ENCODE data around the gene ATP6V0D1.

The ATP6V0D1 gene

DNA sequence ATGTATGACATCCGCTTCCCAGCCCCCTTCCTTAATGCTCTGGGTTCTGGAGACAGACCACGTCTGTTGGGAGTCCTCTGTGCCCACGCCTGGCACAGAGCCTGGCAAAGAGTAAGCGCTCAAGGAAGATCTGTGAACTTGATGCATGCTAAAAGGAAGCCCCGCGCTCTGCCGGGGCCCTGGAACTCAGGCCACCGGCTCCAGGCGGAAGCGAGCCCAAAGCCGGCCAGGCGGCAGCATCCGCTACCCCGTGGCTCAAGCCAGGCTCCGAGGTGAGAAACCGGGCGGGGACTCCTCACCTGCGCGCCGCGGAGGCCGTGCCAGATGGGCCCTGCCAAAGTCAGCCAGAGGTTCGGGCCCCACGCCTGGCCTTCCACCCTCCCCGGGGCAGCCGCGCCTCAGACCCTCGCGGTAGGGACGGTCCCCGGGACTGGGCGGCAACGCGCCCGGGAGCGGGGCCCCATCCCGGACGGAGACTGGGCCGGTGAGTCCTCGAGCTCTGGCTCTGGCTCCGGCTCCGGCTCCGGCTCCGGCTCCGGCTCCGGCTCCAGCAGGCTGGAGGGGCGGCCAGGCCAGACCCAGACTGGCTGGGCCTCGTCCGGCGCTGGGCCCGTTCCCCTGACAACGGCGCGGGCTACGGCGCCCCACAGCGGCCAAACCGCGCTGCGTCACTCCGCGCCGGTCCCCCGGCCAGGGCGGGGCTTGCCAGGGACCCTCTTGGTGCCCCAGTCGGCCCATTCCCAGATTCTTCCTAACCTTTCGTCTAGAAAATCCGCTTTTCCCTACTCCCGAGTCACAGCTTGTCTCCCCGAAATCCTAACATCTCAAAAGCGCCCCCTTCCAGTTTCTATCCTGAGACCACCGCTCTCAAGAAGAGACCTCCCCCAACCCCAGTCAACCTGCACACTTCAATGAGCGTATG is 64.8 kb downstream of the ATP6V0D1 start, which contains the start of gene ZDHHC1:
Gene ZDHHC1 (minus strand): TSS at position 606 of the 922 bp plus-strand sequence. CDS start 8,702 bp downstream, outside the sequence.
- TF ChIP-seq TCF12 (IDR thresholded peaks at IDR 0.05; ENCODE audit: low read depth) (no peak), RAD21 (IDR thresholded peaks at IDR 0.05; ENCODE audit: low read depth) (peak; percentile 84), USF1 (IDR thresholded peaks at IDR 0.05) (no peak), ZBTB7A (IDR thresholded peaks at IDR 0.05; ENCODE audit: low read depth) (peak; percentile 97), CREB1 (IDR thresholded peaks at IDR 0.05; ENCODE audit: low read depth) (no peak), YY1 (IDR thresholded peaks at IDR 0.05; ENCODE audit: low read depth) (no peak), TEAD4 (IDR thresholded peaks at IDR 0.05) (no peak), FOXM1 (IDR thresholded peaks at IDR 0.05; ENCODE audit: borderline replicate concordance, low read depth) (no peak), NFIC (IDR thresholded peaks at IDR 0.05) (peak; percentile 23; the same call in 1 of the 2 replicates), EGR1 (IDR thresholded peaks at IDR 0.05) (no peak), MAX (IDR thresholded peaks at IDR 0.05) (no peak; the same call in 1 of the 2 replicates), EP300 (IDR thresholded peaks at IDR 0.05; ENCODE audit: borderline replicate concordance) (no peak; the same call in 1 of the 2 replicates), TAF1 (IDR thresholded peaks at IDR 0.05; ENCODE audit: low read depth) (peak; percentile 46; the same call in 1 of the 2 replicates), REST (IDR thresholded peaks at IDR 0.05; ENCODE audit: low read depth) (no peak)

DNA sequence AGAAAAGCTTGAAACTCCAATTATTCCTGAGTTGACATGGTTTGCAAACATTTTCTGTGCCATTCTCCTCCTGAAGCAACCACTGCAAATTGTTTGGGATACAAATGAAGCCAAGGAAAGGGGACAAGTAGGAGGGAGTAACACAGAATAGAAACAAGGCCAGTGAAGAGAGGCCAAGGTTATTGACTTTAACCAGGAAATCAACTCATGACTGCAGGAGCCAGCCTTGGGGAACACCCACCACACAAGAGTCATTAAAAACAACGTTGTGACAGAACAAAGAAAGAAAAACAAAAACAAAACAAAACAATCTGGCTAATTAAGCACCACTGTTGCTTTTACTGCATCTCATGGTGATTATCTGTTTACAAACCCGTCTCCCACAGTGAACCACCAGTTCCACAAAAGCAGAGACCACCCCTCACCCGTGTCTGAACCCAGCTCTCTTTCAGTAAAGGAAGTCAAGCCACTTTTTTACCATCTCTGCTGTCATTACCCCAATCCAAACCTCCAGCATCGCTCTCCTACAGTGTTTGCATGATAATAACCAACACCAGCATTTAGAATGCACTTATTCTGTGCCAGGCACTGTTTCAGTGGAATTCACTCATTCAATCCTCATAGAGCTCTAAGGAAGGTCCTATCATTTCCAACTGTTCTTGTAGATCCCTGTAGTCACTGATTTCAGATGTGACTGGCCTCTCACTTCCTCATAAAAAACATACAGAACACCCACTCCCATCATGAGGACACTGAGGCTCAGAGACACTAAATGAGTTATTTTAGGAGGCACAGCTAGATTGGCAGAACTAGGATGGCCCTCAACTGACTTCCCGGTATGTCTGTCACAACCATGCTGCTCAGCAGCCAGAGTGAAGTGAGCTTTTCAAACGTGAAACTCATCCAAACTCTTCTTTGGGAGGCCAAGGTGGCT is 66.7 kb downstream of the ATP6V0D1 start:
- TF ChIP-seq ZBTB7A (IDR thresholded peaks at IDR 0.05; ENCODE audit: low read depth) (no peak), MAX (IDR thresholded peaks at IDR 0.05) (no peak), TCF12 (IDR thresholded peaks at IDR 0.05; ENCODE audit: low read depth) (no peak), RAD21 (IDR thresholded peaks at IDR 0.05; ENCODE audit: low read depth) (no peak), REST (IDR thresholded peaks at IDR 0.05; ENCODE audit: low read depth) (no peak), CREB1 (IDR thresholded peaks at IDR 0.05; ENCODE audit: low read depth) (no peak), EGR1 (IDR thresholded peaks at IDR 0.05) (no peak), YY1 (IDR thresholded peaks at IDR 0.05; ENCODE audit: low read depth) (no peak), EP300 (IDR thresholded peaks at IDR 0.05; ENCODE audit: borderline replicate concordance) (no peak), FOXM1 (IDR thresholded peaks at IDR 0.05; ENCODE audit: borderline replicate concordance, low read depth) (no peak), NFIC (IDR thresholded peaks at IDR 0.05) (no peak), TAF1 (IDR thresholded peaks at IDR 0.05; ENCODE audit: low read depth) (no peak), USF1 (IDR thresholded peaks at IDR 0.05) (no peak), TEAD4 (IDR thresholded peaks at IDR 0.05) (no peak), CEBPB (IDR thresholded peaks at IDR 0.05) (no peak)

- TF ChIP-seq YY1 (IDR thresholded peaks at IDR 0.05; ENCODE audit: low read depth) (no peak), REST (IDR thresholded peaks at IDR 0.05; ENCODE audit: low read depth) (no peak)
These were observed 68.7 kb downstream of the ATP6V0D1 start for GRCh38 chr16:67412294-67412693.
